SH-SY5Y (cell line): ENCODE data around the gene TPX2.

Source experiments
- GATA2 ChIP-seq: IDR thresholded peaks from 2 replicates; pipeline ENCODE4 v1.6.1; 2011; ENCODE audit warnings: mild to moderate bottlenecking, low read depth, low read length
- GATA3 ChIP-seq: IDR thresholded peaks from 2 replicates; pipeline ENCODE4 v1.6.1; 2011; ENCODE audit warnings: low read depth, mild to moderate bottlenecking, low read length, moderate library complexity

GRCh38 chr20:31731321-31731717 is 7.8 kb upstream of the TPX2 start:
- TF ChIP-seq GATA2 (no peak), GATA3 (no peak)
